Breast epithelium (tissue), 3 donors: Measurements from ENCODE around the gene APC2.

ENCODE experiments used
- CTCF ChIP-seq, 3 donors: fragments of 450-650 bp; IDR thresholded peaks; one replicate each; pipeline ENCODE4 v1.5.1; 2016 to 2017; ENCODE audit warnings: antibody characterized with exemption in 3 of 3, mild to moderate bottlenecking in 3 of 3, moderate library complexity in 3 of 3
- POLR2AphosphoS5 ChIP-seq, 3 donors: sonication (generic); formaldehyde crosslinking; IDR thresholded peaks; one replicate each; pipeline ENCODE4 v1.6.1; 2017; ENCODE audit warnings: antibody characterized with exemption in 3 of 3

- TF ChIP-seq CTCF (IDR thresholded peaks at IDR 0.05) (no peak), POLR2AphosphoS5 (IDR thresholded peaks at IDR 0.05) (no peak)
Observed at GRCh38 chr19:1431759-1432506, 18.0 kb upstream of the APC2 start.
